SU-DHL-6 (cell line): ENCODE measurements around the gene TBC1D8B.
A peak's percentile ranks its signal among the peaks of the same experiment; 100 is the strongest.

Experiments used
- H2AFZ ChIP-seq: fragments of 200-600 bp; sonication (generic); 2 replicates; pipeline ENCODE4 v1.6.1; 2014; ENCODE audit warnings: low read depth, mild to moderate bottlenecking, moderate library complexity, mixed read lengths, antibody characterized with exemption, low read length; ENCODE audit not compliant: severe bottlenecking
- H3F3A ChIP-seq: fragments of 200-600 bp; shearing (Covaris generic); 2 replicates; pipeline ENCODE4 v1.6.0; 2016; ENCODE audit warnings: antibody characterized with exemption, mild to moderate bottlenecking; ENCODE audit not compliant: insufficient read depth
- H3K27ac ChIP-seq: fragments of 200-600 bp; sonication (generic); 2 replicates; pipeline ENCODE4 v1.5.1; 2016; ENCODE audit warnings: low read depth, mild to moderate bottlenecking, low read length, moderate library complexity, mixed read lengths
- H3K27me3 ChIP-seq: fragments of 200-600 bp; sonication (generic), shearing (Covaris generic); 2 replicates; pipeline ENCODE4 v1.6.0; 2014; ENCODE audit warnings: mild to moderate bottlenecking, low read length
- H3K36me3 ChIP-seq: fragments of 200-600 bp; sonication (generic); 2 replicates; pipeline ENCODE4 v1.6.1; 2014; ENCODE audit warnings: mild to moderate bottlenecking, low read length, mixed read lengths
- H3K4me2 ChIP-seq: fragments of 300-600, 200-600 bp; shearing (Covaris generic), sonication (generic); 2 replicates; pipeline ENCODE4 v1.6.0; 2014; ENCODE audit warnings: low read length, low read depth, mild to moderate bottlenecking; ENCODE audit not compliant: poor library complexity, severe bottlenecking
- H3K4me3 ChIP-seq: fragments of 200-600 bp; sonication (generic); 2 replicates; pipeline ENCODE4 v1.5.1; 2014; ENCODE audit warnings: antibody characterized with exemption, low read length, mild to moderate bottlenecking, mixed read lengths; ENCODE audit not compliant: insufficient read depth, poor library complexity, severe bottlenecking
- H3K79me2 ChIP-seq: fragments of 200-600 bp; sonication (generic); 2 replicates; pipeline ENCODE4 v1.6.1; 2014; ENCODE audit warnings: mild to moderate bottlenecking, low read length, moderate library complexity; ENCODE audit not compliant: insufficient read depth
- H3K9ac ChIP-seq: fragments of 200-600 bp; sonication (generic); 2 replicates; pipeline ENCODE4 v1.7.0; 2014; ENCODE audit warnings: mild to moderate bottlenecking, low read length
- H3K9me2 ChIP-seq: fragments of 200-600 bp; sonication (generic); replicated peaks from 2 replicates; pipeline ENCODE4 v1.6.1; 2014; ENCODE audit warnings: low read length; ENCODE audit not compliant: insufficient read depth
- H3K9me3 ChIP-seq: fragments of 200-600 bp; sonication (generic); 2 replicates; pipeline ENCODE4 v1.6.1; 2014; ENCODE audit warnings: low read length, mixed read lengths; ENCODE audit not compliant: insufficient read depth
- H4K20me1 ChIP-seq: fragments of 200-600 bp; sonication (generic); 2 replicates; pipeline ENCODE4 v1.6.1; 2014; ENCODE audit warnings: low read depth, mild to moderate bottlenecking, antibody characterized with exemption, low read length, moderate library complexity, mixed read lengths
- CTCF ChIP-seq: fragments of 200-600 bp; sonication (generic); IDR thresholded peaks from one replicate; pipeline ENCODE4 v1.5.1; 2017; ENCODE audit warnings: antibody characterized with exemption, mild to moderate bottlenecking, low read length, moderate library complexity; ENCODE audit not compliant: insufficient read depth, poor library complexity, severe bottlenecking
- EZH2phosphoT487 ChIP-seq: fragments of 200-600 bp; sonication (generic), shearing (Covaris generic); conservative IDR thresholded peaks from 2 replicates; pipeline ENCODE4 v1.6.1; 2018; ENCODE audit warnings: mild to moderate bottlenecking, antibody characterized with exemption, low read length, moderate library complexity, mixed read lengths

TBC1D8B gene

DNA sequence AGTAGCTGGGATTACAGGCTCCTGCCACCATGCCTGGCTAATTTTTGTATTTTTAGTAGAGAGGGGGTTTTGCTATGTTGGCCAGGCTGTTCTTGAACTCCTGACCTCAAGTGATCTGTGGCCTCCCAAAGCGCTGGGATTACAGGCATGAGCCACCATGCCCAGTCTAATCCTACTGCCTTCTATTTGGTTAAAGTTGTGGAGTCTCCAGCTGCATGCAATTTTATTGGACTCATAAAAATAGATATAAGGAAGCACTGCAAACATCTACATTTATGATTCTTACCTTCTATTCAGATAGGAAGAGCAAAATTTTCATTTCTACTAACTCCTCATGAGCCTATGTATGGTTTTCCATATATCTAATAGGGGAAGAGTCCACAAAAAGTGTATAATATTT, 87.0 kb downstream of the TBC1D8B start:
- H3K27me3 ChIP-seq, result no peaks in the 10 kb centered on the region
- H3K79me2 ChIP-seq, result no peaks in the 10 kb centered on the region
- TF ChIP-seq EZH2phosphoT487, result no peak
- no peak for TF ChIP-seq CTCF

GRCh38 chrX:106891762-106892460, 89.4 kb downstream of the TBC1D8B start:
- Histone ChIP-seq H3K9me3 (no peaks in the 10 kb centered on the region), H2AFZ (no peak overlapping the region), H3K9ac (no peak overlapping the region), H3K27me3 (no peaks in the 10 kb centered on the region), H3K9me2 (no peaks in the 10 kb centered on the region), H3F3A (no peaks in the 10 kb centered on the region), H3K4me2 (no peak overlapping the region), H3K36me3 (no peaks in the 10 kb centered on the region), H3K27ac (no peak overlapping the region), H3K4me3 (no peak overlapping the region), H4K20me1 (no peaks in the 10 kb centered on the region), H3K79me2 (no peaks in the 10 kb centered on the region)
- TF ChIP-seq CTCF (no peak), EZH2phosphoT487 (no peak)

More for the DNA sequence above, 87.0 kb downstream of the TBC1D8B start:
- Histone ChIP-seq H3K4me3 (no peak overlapping the region), H3K9me3 (no peaks in the 10 kb centered on the region), H3K4me2 (no peak overlapping the region), H3K27ac (no peak overlapping the region), H3K36me3 (no peaks in the 10 kb centered on the region), H3F3A (no peaks in the 10 kb centered on the region), H3K9me2 (no peaks in the 10 kb centered on the region), H3K9ac (no peak overlapping the region), H4K20me1 (no peaks in the 10 kb centered on the region), H2AFZ (no peak overlapping the region)

GRCh38 chrX:106894392-106894909, 92.0 kb downstream of the TBC1D8B start:
- Histone ChIP-seq H3F3A (no peaks in the 10 kb centered on the region), H3K9me2 (no peaks in the 10 kb centered on the region), H3K36me3 (no peaks in the 10 kb centered on the region), H3K9me3 (no peaks in the 10 kb centered on the region), H3K4me3 (no peak overlapping the region), H3K79me2 (no peaks in the 10 kb centered on the region), H3K27me3 (no peaks in the 10 kb centered on the region), H3K27ac (no peak overlapping the region), H2AFZ (no peak overlapping the region), H3K4me2 (no peak overlapping the region), H4K20me1 (no peaks in the 10 kb centered on the region), H3K9ac (no peak overlapping the region)
- TF ChIP-seq EZH2phosphoT487, result no peak
- peak; percentile 38 for TF ChIP-seq CTCF
